ENCODE data around the gene NFATC2.

Gene NFATC2

GRCh38 chr20:51489611-51490010 is 52.9 kb downstream of the NFATC2 start:
- Histone ChIP-seq H3K4me1 (ENCODE audit: control insufficient read depth, insufficient read depth, low read length) (peaks cover 11% of the 10 kb centered on the region), H3K27me3 (ENCODE audit: control insufficient read depth, insufficient read depth, low read length, poor library complexity, severe bottlenecking) (peaks cover 4% of the 10 kb centered on the region), H3K36me3 (ENCODE audit: control insufficient read depth, insufficient read depth, low read length) (no peaks in the 10 kb centered on the region), H3K4me3 (ENCODE audit: insufficient read depth, low read depth, low read length) (no peak overlapping the region), H3K27ac (ENCODE audit: insufficient read depth, low read depth, low read length, poor library complexity, severe bottlenecking) (no peak overlapping the region), H3K9me3 (ENCODE audit: control insufficient read depth, low read length) (no peaks in the 10 kb centered on the region)
- 92 to 96% methylated on average over 7 of the region's 7 CpGs for WGBS, 2 experiments

GRCh38 chr20:51488331-51488730 is 54.2 kb downstream of the NFATC2 start:
- Histone ChIP-seq H3K27ac (ENCODE audit: insufficient read depth, low read depth, low read length, poor library complexity, severe bottlenecking) (no peak overlapping the region), H3K4me3 (ENCODE audit: insufficient read depth, low read depth, low read length) (no peak overlapping the region), H3K36me3 (ENCODE audit: control insufficient read depth, insufficient read depth, low read length) (no peaks in the 10 kb centered on the region), H3K4me1 (ENCODE audit: control insufficient read depth, insufficient read depth, low read length) (peaks cover 11% of the 10 kb centered on the region), H3K27me3 (ENCODE audit: control insufficient read depth, insufficient read depth, low read length, poor library complexity, severe bottlenecking) (peaks cover 4% of the 10 kb centered on the region), H3K9me3 (ENCODE audit: control insufficient read depth, low read length) (no peaks in the 10 kb centered on the region)
- WGBS, 2 experiments: 81 to 85% methylated on average over 5 of the region's 5 CpGs

- H3K4me1 ChIP-seq (ENCODE audit: control insufficient read depth, insufficient read depth, low read length): peaks cover 11% of the 10 kb centered on the region
- 69 to 74% methylated on average over 20 of the region's 20 CpGs for WGBS, 2 experiments
- no peak overlapping the region for H3K27ac ChIP-seq (ENCODE audit: insufficient read depth, low read depth, low read length, poor library complexity, severe bottlenecking)
- H3K4me3 ChIP-seq (ENCODE audit: insufficient read depth, low read depth, low read length): no peak overlapping the region
- peaks cover 4% of the 10 kb centered on the region for H3K27me3 ChIP-seq (ENCODE audit: control insufficient read depth, insufficient read depth, low read length, poor library complexity, severe bottlenecking)
- H3K36me3 ChIP-seq (ENCODE audit: control insufficient read depth, insufficient read depth, low read length): no peaks in the 10 kb centered on the region
- H3K9me3 ChIP-seq (ENCODE audit: control insufficient read depth, low read length): no peaks in the 10 kb centered on the region
These were observed 54.8 kb downstream of the NFATC2 start for GRCh38 chr20:51487565-51488268.

- no peak overlapping the region for H3K27ac ChIP-seq (ENCODE audit: insufficient read depth, low read depth, low read length, poor library complexity, severe bottlenecking)
- no peaks in the 10 kb centered on the region for H3K36me3 ChIP-seq (ENCODE audit: control insufficient read depth, insufficient read depth, low read length)
- peaks cover 4% of the 10 kb centered on the region for H3K27me3 ChIP-seq (ENCODE audit: control insufficient read depth, insufficient read depth, low read length, poor library complexity, severe bottlenecking)
- H3K9me3 ChIP-seq (ENCODE audit: control insufficient read depth, low read length): no peaks in the 10 kb centered on the region
- WGBS, 2 experiments: 83 to 88% methylated on average over 7 of the region's 7 CpGs
- peaks cover 5% of the 10 kb centered on the region for H3K4me1 ChIP-seq (ENCODE audit: control insufficient read depth, insufficient read depth, low read length)
- no peak overlapping the region for H3K4me3 ChIP-seq (ENCODE audit: insufficient read depth, low read depth, low read length)
These were observed 55.4 kb downstream of the NFATC2 start for GRCh38 chr20:51487076-51487475.

GRCh38 chr20:51486197-51487005 is 56.1 kb downstream of the NFATC2 start:
- no peaks in the 10 kb centered on the region for H3K36me3 ChIP-seq (ENCODE audit: control insufficient read depth, insufficient read depth, low read length)
- peaks cover 4% of the 10 kb centered on the region for H3K27me3 ChIP-seq (ENCODE audit: control insufficient read depth, insufficient read depth, low read length, poor library complexity, severe bottlenecking)
- H3K27ac ChIP-seq (ENCODE audit: insufficient read depth, low read depth, low read length, poor library complexity, severe bottlenecking): no peak overlapping the region
- H3K9me3 ChIP-seq (ENCODE audit: control insufficient read depth, low read length): no peaks in the 10 kb centered on the region
- no peaks in the 10 kb centered on the region for H3K4me1 ChIP-seq (ENCODE audit: control insufficient read depth, insufficient read depth, low read length)
- H3K4me3 ChIP-seq (ENCODE audit: insufficient read depth, low read depth, low read length): no peak overlapping the region
- 87 to 90% methylated on average over 11 to 12 of the region's 12 CpGs for WGBS, 2 experiments

GRCh38 chr20:51484831-51485230 is 57.7 kb downstream of the NFATC2 start:
- WGBS, 2 experiments: 91 to 95% methylated on average over 4 of the region's 4 CpGs

GRCh38 chr20:51484141-51484815 is 58.2 kb downstream of the NFATC2 start:
- H3K27me3 ChIP-seq (ENCODE audit: control insufficient read depth, insufficient read depth, low read length, poor library complexity, severe bottlenecking): peaks cover 4% of the 10 kb centered on the region
- no peaks in the 10 kb centered on the region for H3K36me3 ChIP-seq (ENCODE audit: control insufficient read depth, insufficient read depth, low read length)
- H3K4me3 ChIP-seq (ENCODE audit: insufficient read depth, low read depth, low read length): no peak overlapping the region
- no peaks in the 10 kb centered on the region for H3K9me3 ChIP-seq (ENCODE audit: control insufficient read depth, low read length)
- no peak overlapping the region for H3K27ac ChIP-seq (ENCODE audit: insufficient read depth, low read depth, low read length, poor library complexity, severe bottlenecking)
- WGBS, 2 experiments: 82 to 85% methylated on average over 16 of the region's 16 CpGs
- no peaks in the 10 kb centered on the region for H3K4me1 ChIP-seq (ENCODE audit: control insufficient read depth, insufficient read depth, low read length)

More at GRCh38 chr20:51484831-51485230, 57.7 kb downstream of the NFATC2 start:
- Histone ChIP-seq H3K27me3 (ENCODE audit: control insufficient read depth, insufficient read depth, low read length, poor library complexity, severe bottlenecking) (peaks cover 4% of the 10 kb centered on the region), H3K4me1 (ENCODE audit: control insufficient read depth, insufficient read depth, low read length) (no peaks in the 10 kb centered on the region), H3K36me3 (ENCODE audit: control insufficient read depth, insufficient read depth, low read length) (no peaks in the 10 kb centered on the region), H3K4me3 (ENCODE audit: insufficient read depth, low read depth, low read length) (no peak overlapping the region), H3K9me3 (ENCODE audit: control insufficient read depth, low read length) (no peaks in the 10 kb centered on the region), H3K27ac (ENCODE audit: insufficient read depth, low read depth, low read length, poor library complexity, severe bottlenecking) (no peak overlapping the region)

- no peaks in the 10 kb centered on the region for H3K9me3 ChIP-seq (ENCODE audit: control insufficient read depth, low read length)
- H3K27me3 ChIP-seq (ENCODE audit: control insufficient read depth, insufficient read depth, low read length, poor library complexity, severe bottlenecking): no peaks in the 10 kb centered on the region
- WGBS, 2 experiments: 83 to 90% methylated on average over 15 of the region's 15 CpGs
- H3K36me3 ChIP-seq (ENCODE audit: control insufficient read depth, insufficient read depth, low read length): no peaks in the 10 kb centered on the region
- no peak overlapping the region for H3K4me3 ChIP-seq (ENCODE audit: insufficient read depth, low read depth, low read length)
- H3K27ac ChIP-seq (ENCODE audit: insufficient read depth, low read depth, low read length, poor library complexity, severe bottlenecking): no peak overlapping the region
- no peaks in the 10 kb centered on the region for H3K4me1 ChIP-seq (ENCODE audit: control insufficient read depth, insufficient read depth, low read length)
These were observed 59.6 kb downstream of the NFATC2 start for GRCh38 chr20:51482836-51483473.

- H3K4me1 ChIP-seq (ENCODE audit: control insufficient read depth, insufficient read depth, low read length): no peaks in the 10 kb centered on the region
- no peaks in the 10 kb centered on the region for H3K36me3 ChIP-seq (ENCODE audit: control insufficient read depth, insufficient read depth, low read length)
- H3K27ac ChIP-seq (ENCODE audit: insufficient read depth, low read depth, low read length, poor library complexity, severe bottlenecking): no peak overlapping the region
- no peaks in the 10 kb centered on the region for H3K9me3 ChIP-seq (ENCODE audit: control insufficient read depth, low read length)
- WGBS, 2 experiments: 89 to 92% methylated on average over 17 of the region's 17 CpGs
- no peak overlapping the region for H3K4me3 ChIP-seq (ENCODE audit: insufficient read depth, low read depth, low read length)
- H3K27me3 ChIP-seq (ENCODE audit: control insufficient read depth, insufficient read depth, low read length, poor library complexity, severe bottlenecking): no peaks in the 10 kb centered on the region
These were observed 61.1 kb downstream of the NFATC2 start for GRCh38 chr20:51481341-51481914.
